Hepatic stellate cell (primary cell): ENCODE measurements around the gene AMH.

Experiments
- DNase-seq: peaks from one replicate; pipeline ENCODE4 v3.0.0; 2011; ENCODE audit warnings: low spot score

AMH gene

DNA sequence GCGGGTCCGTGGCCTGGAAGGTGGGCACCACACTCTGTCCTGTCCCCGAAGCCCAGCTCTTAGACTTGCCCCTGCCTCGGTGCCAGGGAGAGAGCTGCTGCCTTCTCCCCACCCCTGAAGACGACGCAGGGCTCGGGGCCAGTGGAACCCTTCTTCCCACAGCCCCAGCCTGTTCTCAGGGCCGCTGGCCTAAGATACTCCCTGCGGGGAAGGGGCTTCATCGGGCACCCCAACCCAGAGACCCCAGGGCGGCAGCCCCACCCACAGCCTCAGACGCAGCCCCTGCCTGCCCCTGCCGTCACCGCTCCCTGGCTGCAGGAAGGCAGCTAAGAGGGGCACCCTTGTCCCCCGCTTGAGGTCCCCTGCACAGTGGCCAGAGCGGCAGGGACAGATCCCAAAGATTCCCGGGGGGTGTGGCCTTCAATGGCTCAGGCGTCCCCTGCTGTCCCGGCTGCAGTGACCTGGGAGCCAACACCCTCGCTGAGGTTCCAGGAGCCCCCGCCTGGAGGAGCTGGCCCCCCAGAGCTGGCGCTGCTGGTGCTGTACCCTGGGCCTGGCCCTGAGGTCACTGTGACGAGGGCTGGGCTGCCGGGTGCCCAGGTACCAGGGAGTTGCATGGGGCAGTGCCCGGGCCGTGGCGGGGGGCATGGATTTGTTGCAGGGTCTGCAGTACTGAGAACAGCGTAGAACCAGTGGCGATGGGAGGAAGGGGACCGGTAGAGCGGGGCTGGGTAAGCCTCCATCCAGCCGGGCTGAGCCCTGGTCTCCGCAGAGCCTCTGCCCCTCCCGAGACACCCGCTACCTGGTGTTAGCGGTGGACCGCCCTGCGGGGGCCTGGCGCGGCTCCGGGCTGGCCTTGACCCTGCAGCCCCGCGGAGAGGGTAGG is 1.0 kb downstream of the AMH start:
- DNase-seq = no peak

DNA sequence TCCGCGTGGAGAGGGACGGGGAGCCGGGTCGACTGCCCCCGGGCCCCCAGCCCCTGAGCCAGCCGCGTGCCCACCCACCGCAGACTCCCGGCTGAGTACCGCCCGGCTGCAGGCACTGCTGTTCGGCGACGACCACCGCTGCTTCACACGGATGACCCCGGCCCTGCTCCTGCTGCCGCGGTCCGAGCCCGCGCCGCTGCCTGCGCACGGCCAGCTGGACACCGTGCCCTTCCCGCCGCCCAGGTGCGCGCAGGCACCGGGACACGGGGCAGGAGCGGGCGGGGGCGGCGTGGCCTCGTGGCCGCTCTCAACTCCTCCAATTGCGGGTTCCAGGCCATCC is 1.6 kb downstream of the AMH start:
- no peak for DNase-seq

DNA sequence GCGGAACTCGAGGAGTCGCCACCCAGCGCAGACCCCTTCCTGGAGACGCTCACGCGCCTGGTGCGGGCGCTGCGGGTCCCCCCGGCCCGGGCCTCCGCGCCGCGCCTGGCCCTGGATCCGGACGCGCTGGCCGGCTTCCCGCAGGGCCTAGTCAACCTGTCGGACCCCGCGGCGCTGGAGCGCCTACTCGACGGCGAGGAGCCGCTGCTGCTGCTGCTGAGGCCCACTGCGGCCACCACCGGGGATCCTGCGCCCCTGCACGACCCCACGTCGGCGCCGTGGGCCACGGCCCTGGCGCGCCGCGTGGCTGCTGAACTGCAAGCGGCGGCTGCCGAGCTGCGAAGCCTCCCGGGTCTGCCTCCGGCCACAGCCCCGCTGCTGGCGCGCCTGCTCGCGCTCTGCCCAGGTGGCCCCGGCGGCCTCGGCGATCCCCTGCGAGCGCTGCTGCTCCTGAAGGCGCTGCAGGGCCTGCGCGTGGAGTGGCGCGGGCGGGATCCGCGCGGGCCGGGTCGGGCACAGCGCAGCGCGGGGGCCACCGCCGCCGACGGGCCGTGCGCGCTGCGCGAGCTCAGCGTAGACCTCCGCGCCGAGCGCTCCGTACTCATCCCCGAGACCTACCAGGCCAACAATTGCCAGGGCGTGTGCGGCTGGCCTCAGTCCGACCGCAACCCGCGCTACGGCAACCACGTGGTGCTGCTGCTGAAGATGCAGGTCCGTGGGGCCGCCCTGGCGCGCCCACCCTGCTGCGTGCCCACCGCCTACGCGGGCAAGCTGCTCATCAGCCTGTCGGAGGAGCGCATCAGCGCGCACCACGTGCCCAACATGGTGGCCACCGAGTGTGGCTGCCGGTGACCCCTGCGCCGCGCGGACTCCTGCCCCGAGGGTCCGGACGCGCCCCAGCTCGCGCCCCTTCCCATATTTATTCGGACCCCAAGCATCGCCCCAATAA is 2.3 kb downstream of the AMH start:
- no peak for DNase-seq

DNA sequence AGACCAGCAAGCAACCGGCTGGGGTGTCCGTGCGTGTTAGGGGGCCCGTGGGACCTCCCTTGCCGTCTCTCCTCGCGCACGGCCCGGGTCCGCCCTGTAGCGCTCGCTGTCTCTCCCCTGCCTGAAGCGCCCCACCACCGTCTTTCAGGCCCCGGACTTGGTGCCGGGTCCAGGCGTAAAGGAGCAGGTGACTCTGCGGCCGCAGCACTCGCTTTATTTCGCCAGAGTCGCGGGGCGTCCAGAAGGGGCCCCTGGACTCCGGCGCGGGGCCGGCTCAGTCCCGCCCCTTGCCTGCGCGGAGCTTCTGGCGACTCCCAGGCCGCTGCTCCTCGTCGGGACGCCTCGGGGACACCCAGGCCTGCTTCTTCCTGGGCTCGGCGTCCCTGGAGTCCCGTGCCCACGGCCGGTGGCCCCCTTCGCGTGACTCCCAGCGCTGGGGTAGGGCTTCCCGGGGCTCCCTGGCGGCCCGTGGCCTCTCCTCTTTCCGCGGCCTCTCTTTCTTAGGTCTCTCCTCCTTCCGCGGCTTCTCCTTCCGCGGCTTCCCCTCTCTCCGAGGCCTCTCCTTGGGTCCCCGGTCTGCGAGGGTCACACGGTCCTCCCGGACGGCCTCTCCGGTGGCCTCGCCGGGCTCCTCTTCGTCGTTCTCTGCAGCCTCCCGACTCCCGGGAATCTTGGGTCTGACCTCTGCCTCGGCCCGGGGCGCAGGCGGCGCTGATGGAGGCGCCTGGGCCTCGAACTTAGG is 3.1 kb downstream of the AMH start:
- no peak for DNase-seq

DNA sequence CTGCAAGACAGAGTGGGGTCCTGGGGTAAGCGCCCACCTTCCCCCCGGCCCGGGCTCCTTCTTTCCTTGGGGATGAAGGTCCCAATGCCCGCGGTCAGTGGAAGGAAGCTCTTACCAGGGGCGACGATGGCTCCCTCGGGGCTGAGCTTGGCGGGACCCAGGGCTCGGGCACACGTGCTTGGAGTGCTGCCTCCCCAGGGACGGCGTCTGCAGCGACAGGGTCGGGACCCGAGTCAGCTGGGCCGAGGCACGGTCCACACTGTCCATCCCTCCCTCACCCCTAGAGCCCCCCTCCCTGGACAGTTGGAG is 3.6 kb downstream of the AMH start:
- no peak for DNase-seq

DNA sequence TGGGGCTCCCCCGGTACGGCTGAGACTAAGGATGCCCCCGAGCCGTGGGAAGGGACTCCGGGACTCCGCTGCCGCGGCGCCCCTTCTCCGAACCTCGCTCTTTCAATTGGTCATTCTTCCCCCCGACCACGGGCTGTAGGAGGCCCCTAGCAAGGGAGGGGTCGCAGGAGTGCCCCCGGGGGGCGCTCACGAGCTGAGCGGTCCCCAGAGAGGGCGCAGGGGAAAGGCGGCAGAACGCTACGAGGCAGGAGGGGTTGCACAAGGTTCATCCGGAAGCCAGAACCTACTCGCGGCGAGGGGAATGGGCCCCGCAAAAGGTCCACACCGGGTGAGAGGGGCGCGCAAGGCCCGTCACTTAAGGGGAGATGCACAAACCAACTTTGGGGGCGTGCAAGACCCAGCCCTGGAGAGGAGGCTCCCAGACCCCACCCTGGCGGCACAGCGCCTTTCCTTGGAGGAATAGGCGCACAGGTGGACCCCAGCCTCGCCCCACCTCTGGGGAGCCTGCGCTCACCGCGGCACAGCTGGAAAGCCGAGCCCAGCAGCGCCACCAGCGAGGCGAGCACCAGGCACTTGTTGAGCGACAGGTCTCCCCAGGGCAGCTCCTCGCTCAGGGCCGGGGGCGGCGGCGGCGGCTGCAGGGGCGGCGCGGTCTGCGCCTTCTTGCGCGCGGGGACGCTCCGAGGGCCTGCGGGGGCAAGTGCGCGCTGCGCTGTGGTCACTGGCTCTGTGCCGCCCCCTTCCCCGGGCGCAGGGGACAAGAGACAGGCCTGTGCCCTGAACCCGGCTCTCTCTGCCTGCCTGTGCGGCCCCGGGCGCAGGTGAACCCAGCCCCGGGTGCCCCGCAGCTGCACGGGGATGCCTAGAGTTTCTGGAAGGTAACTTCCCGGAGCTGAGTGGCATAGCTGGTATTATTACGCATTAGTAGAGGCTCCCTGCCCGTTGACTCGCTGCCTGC is 4.3 kb downstream of the AMH start:
- no peak for DNase-seq

DNA sequence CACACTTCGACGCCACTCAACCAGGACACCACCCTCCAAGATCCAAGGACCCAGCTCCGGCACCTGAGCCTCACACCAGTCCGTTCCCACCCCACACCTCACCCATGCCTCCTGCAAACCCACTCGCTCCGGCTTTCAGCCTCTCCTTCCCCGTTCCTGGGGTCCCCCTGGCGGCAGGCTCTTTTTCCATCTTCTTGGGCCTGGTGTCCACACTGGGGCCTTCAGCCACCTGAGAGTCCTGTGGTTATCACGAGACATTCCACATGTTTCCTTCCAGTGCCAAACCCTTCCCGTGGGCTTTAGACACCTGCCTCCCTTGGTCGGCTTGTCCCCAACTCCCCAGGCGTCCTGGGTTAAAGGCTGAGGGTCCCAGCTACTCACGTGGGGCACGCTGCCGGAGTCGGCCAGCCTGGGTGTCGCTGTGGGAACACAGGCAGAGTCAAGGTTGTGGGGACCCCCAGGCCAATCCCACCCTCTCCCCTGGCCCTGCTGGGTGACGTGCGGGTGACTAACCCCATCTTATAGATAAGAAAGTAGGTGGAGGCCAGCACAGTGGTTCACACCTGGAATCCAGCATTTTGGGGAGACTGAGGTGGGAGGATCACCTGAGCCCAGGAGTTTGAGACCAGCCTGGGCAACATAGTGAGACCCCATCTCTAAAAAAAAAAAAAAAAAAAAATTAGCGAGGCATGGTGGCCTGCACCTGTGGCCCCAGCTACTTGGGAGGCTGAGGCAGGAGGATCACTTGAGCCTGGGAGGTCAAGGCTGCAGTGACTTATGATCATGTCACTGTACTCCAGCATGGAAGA is 5.1 kb downstream of the AMH start:
- no peak for DNase-seq

DNA sequence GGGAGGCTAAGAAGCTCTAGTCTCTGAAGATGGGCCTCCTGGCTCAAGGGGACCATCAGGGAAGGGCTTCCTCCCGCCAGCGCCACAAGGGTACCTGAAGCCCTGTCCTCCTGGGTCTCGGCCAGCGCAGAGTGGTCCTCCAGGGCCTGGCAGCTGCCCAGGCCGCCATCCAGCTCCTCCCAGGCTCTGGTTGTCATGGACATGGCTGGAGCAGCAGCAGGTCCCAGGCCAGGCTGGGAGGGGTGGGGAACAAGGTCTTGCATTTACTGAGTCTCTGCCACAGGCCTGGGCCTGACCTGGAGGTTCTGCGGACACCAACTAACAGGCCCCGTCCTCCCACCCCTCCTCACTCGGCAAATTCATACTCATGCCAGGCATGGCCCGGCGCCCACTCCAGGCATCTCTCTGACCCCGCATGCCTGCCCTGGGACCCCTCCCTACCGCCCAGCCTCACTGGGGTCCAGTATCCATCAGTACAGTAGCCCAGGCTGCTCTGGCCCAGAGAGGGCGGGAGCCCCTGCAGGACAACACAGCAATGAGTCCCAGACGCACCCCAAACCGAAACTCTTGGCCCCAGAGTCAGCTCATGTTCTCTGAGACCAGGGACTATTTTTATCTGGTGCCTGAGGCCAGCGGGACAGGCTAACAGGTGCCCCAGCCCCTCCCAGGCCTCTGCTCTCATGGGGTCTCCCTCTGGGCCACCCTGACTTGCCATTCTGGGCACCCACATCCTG is 6.2 kb downstream of the AMH start:
- no peak for DNase-seq

DNA sequence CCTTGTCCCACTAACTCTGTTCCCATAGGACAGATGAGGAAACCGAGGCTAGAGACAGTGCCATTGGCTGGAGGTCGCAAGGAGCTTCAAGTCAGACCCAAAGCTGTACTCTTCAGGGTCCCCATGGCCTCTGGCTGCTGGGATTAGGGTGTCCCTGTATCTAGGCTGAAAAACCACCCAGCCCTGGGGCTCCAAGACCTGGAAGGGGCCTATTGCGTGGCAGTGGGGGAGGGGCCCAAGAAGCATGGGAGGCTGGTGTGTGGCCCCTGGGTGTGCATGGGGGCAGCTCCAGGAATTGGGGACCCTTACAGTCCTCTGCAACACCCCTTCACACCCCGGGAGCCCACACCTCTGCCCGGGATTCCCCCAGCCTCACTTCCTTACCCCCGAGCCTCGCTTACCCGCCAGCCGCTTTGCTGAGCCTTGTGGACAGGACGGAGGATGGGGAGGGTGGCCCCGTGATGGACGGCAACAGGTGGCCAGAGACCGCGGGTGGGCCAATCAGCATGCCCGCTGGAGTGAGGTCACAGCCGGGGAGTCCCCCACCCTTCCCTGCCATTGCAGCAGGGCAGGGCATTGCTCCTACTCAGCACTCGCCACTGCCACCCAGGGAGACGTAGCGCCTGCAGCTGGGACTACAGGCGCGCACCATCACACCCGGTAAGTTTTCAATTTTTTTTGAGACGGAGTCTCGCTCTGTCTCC is 7.0 kb downstream of the AMH start, which contains the start of gene JSRP1:
JSRP1 (minus strand) TSS at position 436 of the 704 bp plus-strand sequence. CDS start 1,103 bp downstream, outside the sequence.
- DNase-seq = no peak

DNA sequence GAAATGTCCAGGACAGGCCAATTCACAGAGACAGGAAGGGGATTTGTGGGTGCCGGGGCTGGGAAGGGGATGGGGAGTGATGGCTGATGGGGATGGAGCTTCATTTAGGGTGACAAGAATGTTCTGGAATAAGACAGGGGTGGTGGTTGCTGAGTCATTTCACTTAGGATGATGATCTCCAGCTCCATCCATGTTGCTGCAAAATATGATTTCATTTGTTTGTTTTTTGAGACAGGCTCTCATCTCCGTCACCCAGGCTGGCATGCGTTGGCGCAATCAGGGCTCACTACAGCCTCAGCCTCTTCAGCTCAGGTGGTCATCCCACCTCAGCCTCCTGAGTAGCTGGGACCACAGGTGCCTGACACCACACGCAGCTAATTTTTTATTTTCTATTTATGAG is 10.2 kb downstream of the AMH start:
- DNase-seq = no peak

DNA sequence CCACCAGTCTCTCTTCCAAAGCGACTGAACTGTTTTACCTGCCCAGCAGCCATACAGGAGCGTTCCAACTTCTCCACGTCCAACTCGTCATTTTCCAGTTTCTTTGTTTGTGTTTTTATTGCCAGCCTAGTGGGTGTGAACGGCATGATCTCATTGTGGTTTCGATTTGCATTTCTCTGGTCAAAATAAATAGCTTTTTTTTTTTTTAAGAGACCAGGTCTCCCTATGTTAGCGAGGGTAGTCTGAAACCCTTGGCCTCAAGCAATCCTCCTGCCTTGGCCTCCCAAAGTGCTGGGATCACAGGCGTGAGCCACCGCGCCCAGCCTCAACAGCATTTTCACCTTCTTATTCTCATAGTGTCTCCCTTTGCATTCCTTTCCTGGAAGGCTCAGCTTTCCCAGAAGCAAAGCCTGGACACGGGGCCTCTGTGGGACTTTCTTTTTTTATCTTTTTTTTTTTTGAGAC is 11.2 kb downstream of the AMH start:
- no peak for DNase-seq

DNA sequence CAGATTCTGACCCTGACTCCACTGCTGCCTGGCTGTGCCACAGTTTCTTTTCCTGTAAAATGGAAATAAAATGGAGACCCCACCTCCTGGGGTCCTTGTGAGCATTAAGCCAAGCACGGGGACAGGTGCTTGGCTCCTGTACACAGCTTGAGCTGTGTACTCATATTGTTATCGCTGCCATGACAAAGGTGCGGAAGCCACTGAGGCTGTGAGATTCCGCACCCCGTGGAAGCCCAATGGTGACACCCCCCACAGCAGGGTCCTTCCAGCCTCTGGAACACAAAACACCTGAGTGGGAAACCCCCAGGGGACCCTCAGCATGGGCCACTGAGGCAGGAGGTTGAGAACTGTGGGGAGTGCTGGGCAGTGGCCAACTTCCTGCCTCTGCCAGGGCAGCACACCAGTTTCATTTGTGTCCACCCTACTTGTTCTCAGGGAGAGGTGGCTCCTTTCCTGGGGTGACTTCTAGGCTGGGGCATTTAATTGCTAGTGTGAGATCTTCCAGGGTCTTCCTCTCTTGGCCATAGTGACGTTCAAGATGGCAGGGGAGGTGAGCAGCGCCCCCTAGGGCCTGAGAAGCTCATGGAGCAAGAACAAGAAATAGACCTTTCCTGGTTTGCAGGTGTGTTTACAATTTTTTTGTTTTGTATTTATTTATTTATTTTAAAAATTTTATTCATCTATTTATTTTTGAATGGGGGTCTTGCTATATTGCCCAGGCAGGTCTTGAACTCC is 12.5 kb downstream of the AMH start:
- DNase-seq = no peak

DNA sequence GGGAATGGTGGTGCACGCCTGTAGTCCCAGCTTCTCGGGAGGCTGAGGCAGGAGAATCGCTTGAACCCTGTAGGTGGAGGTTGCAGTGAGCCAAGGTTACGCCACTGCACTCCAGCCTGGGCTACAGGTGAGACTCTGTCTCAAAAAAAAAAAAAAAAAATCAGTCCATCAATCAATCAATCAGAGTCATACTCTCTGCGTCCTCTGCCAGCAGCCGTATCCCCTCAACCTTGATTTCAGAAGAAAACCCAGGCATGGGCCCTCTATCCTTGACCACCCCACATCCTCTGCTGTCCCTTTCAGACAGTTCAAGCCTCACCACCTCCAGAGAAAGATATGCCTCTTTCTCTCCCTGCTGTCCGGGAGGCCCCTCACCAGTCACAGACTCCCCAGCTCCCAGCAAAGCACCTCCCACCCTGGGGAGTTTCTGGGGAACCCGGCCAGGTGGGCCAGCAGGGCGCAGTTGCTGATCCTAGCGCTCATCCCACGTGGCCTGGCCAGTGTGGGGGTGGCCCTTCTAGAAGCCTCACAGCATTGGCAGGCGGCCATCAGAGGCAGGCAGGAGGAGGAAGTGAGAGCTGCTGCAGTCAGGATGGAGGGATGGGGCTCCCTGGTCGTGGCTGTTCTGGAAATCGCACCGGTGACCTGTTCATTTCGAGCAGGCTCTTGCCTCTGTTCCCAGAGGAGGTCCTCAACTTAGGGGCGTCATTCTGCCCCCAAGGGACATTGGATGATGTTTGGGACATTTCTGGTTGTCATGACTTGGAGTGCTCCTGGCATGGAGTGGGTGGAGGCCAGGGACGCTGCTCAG is 17.3 kb downstream of the AMH start:
- DNase-seq = peak; percentile 85

DNA sequence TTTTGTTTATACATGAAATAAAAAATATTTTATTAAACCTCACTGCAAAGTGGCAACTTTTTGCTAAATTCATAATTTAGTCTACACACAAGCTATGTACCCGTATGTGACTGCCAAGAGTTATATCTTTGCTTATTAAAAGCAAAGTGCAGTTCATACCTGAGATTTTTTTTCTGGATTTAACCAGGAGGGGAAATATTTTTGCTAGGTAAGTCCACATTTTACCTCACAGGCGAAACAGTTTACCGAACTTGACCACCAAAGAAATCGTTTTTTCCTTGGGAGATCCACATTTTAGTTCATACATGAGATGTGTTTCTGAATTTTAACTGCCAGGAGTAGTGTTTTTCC is 19.3 kb downstream of the AMH start:
- no peak for DNase-seq

DNA sequence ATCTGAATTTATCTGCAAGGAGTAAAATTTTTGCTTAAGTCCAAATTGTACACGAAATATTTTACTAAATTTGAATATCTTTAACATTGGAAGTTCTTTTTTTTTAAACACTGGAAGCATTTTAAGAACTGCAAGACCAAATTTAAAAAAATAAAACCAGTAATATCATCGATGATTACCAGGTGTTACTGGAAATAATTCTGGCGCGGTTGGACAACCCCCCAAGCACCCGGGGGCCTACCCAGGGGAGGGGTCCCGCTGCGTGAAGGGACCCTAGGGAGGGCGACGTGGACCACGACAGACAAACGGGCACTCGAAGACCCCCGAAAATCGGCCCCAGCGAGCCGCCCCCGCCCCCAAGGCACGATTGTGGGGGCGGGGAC is 19.7 kb downstream of the AMH start:
- DNase-seq = no peak

DNA sequence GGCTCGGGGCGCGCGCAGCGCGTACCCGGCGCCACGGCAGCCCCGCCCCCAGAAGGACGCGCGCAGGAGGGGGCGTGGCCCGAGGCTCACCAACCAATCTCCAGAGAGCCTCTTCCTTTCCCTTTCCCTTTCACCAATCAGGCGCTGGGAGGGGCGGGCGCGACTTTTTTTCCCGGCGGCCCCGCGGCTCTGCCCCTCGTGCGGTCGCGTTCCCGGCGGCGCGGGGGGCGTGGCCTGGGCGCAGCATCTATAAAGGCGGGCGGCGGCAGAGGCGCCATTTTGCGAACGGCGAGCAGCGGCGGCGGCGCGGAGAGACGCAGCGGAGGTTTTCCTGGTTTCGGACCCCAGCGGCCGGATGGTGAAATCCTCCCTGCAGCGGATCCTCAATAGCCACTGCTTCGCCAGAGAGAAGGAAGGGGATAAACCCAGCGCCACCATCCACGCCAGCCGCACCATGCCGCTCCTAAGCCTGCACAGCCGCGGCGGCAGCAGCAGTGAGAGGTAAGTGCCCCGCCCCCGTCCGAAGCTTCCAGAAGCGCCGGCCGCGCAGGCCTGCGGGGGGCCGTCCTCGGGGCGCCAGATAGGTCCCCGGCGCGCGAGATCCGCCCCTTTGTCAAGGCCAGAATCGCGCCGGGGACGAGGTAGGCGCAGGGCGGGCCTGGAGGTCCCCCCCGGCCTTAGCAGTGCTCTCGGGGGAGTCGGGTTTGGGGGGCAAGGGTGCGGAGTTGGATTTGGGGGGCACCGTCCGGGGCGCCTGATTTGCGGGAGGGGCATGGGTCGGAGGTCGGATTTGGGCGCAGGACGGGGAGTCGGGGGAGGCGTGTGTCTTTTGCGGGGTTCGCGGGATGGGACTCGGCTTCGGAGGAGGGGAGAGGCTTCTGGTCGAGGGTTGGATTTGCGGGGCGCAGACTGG is 20.4 kb downstream of the AMH start:
- peak; percentile 100 for DNase-seq

DNA sequence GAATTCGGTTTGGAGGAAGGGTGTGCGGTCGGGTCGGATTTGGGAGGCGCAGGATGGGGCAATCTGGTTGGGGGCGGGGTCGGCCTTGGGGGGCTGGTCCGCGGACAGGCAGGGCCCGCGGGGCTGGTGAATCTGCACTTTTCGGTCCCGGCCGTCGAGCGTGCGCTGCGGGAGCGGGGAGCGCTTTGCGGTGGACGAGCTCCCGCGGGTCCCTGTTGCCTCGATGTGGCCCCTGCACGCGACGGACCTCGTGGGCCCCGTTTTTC is 21.0 kb downstream of the AMH start:
- peak; percentile 43 for DNase-seq
